Mesothelial cell of epicardium (in vitro differentiated cells): Measurements from ENCODE around the gene KCNA5. TPM values are rescaled to one million over a fixed set of nuclear protein-coding genes. Genes with fewer than 3 reads are reported as not detected.

Source experiments
- DNase-seq, 2 experiments: peaks; one replicate each; pipeline ENCODE4 v3.0.0; 2021; ENCODE audit warnings: low spot score in 2 of 2; ENCODE audit not compliant: unreplicated experiment in 2 of 2
- H3K27ac Mint-ChIP-seq: 2 replicates; pipeline ENCODE4 v1.8.0; 2021; ENCODE audit warnings: mixed read lengths
- H3K27me3 Mint-ChIP-seq: 2 replicates; pipeline ENCODE4 v1.8.0; 2021; ENCODE audit warnings: low read depth, mixed read lengths
- H3K36me3 Mint-ChIP-seq: 2 replicates; pipeline ENCODE4 v1.8.0; 2021; ENCODE audit warnings: mixed read lengths
- H3K4me1 Mint-ChIP-seq: 2 replicates; pipeline ENCODE4 v1.8.0; 2021; ENCODE audit warnings: mixed read lengths
- H3K4me3 Mint-ChIP-seq: 2 replicates; pipeline ENCODE4 v1.8.0; 2021; ENCODE audit warnings: mild to moderate bottlenecking, moderate library complexity, mixed read lengths
- H3K9me3 Mint-ChIP-seq: 2 replicates; pipeline ENCODE4 v1.8.0; 2021; ENCODE audit warnings: mixed read lengths
- CTCF ChIP-seq: fragments of 200-600 bp; sonication (generic); IDR thresholded peaks from one replicate; pipeline ENCODE4 v1.5.0; 2021; ENCODE audit warnings: antibody characterized with exemption; ENCODE audit not compliant: unreplicated experiment
- total RNA-seq: library from RNA; stranded (reverse); gene quantifications from 3 replicates; pipeline ENCODE4 v1.2.1, GENCODE V29; 2021

Gene KCNA5
- total RNA-seq, 1 donor from 2014 or later = 0.80 TPM

- Mint-ChIP-seq H3K4me3 (no peak overlapping the region), H3K36me3 (no peaks in the 10 kb centered on the region), H3K27me3 (peaks cover 4% of the 10 kb centered on the region), H3K27ac (no peak overlapping the region), H3K9me3 (no peaks in the 10 kb centered on the region), H3K4me1 (peaks cover 34% of the 10 kb centered on the region)
- TF ChIP-seq CTCF = no peak
- DNase-seq = no peak
Measured at GRCh38 chr12:5071496-5071895, 27.8 kb downstream of the KCNA5 start.

DNA sequence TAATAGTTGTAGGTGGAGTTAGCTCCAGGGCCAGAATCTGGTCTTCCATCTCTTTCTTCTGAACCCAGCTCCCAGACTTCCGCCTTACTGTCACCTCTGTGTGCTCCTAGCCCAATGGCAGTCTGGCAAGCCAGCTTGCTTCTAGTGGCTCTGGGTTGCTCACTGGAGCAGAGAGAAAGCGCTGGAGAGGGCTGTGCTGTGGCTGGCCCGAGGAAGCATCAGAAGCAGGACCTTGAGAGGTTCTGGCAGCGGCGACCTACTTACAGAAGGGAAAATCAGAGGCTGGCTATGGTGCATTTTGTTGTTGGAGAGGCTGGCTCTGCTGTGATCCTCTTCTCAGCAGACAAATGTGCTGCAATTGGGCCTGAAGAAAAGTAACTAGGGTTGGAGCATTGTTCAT lies 28.6 kb downstream of the KCNA5 start:
- TF ChIP-seq CTCF = no peak
- Mint-ChIP-seq H3K9me3 (no peaks in the 10 kb centered on the region), H3K36me3 (no peaks in the 10 kb centered on the region), H3K27ac (no peak overlapping the region), H3K4me3 (no peak overlapping the region), H3K4me1 (peaks cover 41% of the 10 kb centered on the region), H3K27me3 (peaks cover 4% of the 10 kb centered on the region)
- no peak for DNase-seq

DNA sequence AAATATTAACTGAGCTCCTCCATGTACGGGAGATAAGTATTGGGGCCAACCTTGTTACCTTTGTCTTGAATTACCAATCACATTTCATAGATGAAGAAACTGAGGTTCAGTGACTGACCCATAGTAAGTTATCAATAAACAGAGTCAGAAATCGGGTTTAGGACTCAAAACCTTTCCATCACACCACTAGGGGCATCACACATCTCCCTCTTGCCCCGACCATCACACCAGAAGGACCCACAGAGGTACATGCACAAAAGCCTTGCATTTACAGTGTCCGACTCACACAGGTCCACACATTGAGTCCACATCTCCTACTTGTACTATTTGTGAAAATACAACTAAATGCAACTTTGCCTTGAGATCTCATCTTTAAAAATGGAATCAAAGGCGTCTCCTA lies 29.4 kb downstream of the KCNA5 start:
- Mint-ChIP-seq H3K9me3 (no peaks in the 10 kb centered on the region), H3K4me1 (peaks cover 43% of the 10 kb centered on the region), H3K4me3 (no peak overlapping the region), H3K27ac (no peak overlapping the region), H3K27me3 (peaks cover 4% of the 10 kb centered on the region), H3K36me3 (no peaks in the 10 kb centered on the region)
- no peak for TF ChIP-seq CTCF
- no peak for DNase-seq

DNA sequence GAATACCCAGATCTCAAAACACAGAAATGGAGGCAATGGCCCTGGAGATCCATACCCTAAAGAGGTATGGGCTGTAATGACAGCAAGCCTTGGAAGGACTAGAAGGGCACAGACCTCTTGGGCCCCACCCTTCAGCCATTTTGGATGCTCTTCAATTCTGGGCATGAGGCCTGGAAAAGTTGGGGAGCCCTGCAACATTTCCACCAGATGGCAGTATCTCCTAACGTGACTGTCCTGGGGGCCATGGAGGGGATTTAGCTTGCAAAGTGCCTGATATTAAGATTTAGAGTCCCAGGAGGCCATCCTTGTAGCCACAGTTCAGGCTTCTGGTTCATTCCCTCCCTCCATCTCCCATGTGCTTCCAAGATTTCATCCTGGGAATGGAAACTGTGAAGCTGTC lies 30.2 kb downstream of the KCNA5 start:
- H3K27me3 Mint-ChIP-seq = peaks cover 4% of the 10 kb centered on the region
- DNase-seq = no peak
- no peak overlapping the region for H3K4me3 Mint-ChIP-seq
- no peak for TF ChIP-seq CTCF
- no peak overlapping the region for H3K27ac Mint-ChIP-seq
- no peaks in the 10 kb centered on the region for H3K36me3 Mint-ChIP-seq
- H3K4me1 Mint-ChIP-seq = peaks cover 43% of the 10 kb centered on the region
- H3K9me3 Mint-ChIP-seq = no peaks in the 10 kb centered on the region

DNA sequence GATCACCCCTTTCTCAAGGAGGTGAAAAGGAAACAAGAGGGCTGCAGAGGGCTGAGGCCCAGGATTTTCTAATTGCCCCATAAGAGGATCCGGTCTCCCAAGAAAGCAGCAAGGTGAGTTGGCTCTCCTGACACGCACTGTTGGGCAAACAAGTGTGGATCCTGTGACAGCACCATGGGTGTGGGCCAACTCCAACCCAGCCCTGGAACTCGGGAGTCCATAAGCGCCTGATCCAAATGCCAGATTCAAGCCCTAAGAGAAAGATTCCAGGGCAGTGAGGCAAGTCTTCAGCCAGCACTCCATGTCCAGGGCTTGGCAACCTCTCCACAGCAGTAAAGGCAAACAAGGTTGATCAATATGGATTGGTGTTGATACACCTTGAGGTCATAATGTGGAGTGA lies 33.1 kb downstream of the KCNA5 start:
- H3K4me3 Mint-ChIP-seq = no peak overlapping the region
- DNase-seq = no peak

More for the DNA sequence above, 33.1 kb downstream of the KCNA5 start:
- Mint-ChIP-seq H3K36me3 (no peaks in the 10 kb centered on the region), H3K27ac (no peak overlapping the region), H3K9me3 (no peaks in the 10 kb centered on the region), H3K4me1 (peaks cover 47% of the 10 kb centered on the region), H3K27me3 (peaks cover 4% of the 10 kb centered on the region)
- TF ChIP-seq CTCF = no peak
